Suppressor macrophage treated with lipopolysaccharide for 4 hours (primary cell): ENCODE measurements around the gene MICA.
"Not testable (repeated sequence)": the region's sequence is repeated elsewhere in the genome, so short reads cannot be mapped to it uniquely, and the experiment has no call there.

Source experiments
- DNase-seq: peaks from one replicate; pipeline ENCODE4 v3.0.0-alpha.2; 2020

The MICA gene

DNA sequence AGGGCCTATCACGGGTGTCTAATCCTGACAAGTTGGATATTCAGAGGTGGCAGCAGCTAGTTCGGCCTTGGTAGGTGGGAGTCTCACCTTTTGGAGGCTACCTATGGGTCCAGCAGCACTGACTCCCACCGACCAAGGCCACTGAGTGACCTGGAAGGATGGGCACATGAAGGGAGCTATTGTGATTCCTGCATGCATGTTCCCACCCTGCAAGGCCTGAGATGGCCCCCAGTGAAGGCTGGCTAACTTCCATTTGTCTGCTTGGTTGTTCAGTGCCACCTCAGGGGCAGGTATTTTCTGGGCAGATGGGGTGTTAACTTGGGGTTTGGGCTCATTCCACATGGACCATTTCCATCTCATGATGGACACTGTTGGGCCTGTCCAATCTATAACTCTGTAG, 18.4 kb upstream of the MICA start:
- no peak for DNase-seq

DNA sequence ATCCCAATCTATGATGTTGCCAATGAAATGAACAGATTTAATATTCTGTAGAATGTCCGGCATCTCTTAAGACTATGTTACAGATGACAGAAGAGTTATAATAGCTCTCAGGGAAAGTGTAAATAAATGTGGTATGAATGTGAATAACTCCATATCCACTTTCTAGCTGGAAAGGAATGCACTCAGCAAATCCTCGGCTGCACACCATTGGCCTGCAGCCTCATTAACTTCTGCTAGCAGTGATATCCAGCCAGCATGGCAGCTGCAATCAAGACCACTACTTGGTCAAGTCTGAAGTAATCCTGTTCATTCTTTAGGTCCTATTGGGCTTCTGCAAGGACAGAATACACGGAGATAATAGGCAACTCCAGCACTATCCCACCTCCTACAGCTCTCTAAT, 17.3 kb upstream of the MICA start:
- no peak for DNase-seq

DNA sequence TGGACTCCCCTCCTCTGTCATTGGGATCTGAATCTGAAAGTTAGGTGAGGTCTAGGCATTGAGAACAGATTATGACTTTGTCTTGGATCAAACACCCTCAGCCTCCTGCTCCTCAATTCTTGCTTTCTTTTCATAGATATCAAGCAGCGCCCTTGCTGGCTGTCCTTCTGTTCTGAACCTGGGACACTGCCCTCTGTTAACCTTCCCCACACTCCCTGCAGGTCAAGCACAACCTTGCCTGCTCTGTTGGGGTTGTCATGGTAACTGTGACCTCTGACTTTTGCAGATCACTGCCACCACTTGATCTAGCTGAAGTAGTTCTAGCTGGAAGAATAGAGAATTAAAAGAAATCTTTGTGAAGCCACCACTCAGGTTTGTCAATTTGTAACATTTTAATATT, 16.4 kb upstream of the MICA start:
- no peak for DNase-seq

DNA sequence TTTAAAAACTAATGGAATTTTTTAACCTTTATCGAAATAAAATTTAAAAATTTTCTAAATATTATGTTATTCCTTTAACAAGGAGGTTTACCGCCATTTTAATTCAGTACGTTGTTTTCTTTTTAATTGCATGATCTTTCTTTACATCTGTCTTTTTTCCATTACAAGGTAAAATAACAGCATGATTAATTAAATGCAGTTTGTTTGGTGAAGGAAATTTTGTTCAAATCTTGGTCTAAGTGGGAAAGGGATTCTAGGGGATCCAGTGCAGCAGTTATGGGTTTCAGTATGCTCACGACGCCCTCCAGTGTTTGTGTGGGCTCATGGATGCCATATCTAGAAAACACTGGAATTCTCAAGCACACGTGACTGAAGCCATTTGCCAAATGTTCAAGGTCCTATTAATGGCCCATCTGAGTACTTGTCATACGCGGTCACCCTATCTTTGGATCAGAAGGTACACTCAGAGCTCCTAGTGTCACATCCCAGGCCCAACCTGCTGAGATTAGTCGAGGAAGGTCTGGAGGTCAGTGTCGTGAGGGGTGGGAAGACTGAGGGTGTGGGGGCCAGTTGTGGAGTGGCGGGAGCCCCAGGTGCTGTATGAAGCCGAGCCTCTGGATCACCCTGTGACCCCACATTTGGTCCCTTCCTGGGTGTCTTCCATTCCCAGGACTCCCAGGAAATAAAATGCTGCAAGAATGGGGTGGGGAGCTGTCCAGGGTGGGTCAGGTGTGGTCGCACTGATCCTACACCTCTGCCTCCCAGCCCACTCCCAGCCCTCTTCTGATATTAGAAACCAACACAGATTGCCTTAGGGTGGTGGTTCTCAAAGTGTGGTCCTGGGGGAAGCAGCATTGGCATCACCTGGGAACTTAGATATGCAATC, 14.2 kb upstream of the MICA start:
- not testable (repeated sequence) for DNase-seq

DNA sequence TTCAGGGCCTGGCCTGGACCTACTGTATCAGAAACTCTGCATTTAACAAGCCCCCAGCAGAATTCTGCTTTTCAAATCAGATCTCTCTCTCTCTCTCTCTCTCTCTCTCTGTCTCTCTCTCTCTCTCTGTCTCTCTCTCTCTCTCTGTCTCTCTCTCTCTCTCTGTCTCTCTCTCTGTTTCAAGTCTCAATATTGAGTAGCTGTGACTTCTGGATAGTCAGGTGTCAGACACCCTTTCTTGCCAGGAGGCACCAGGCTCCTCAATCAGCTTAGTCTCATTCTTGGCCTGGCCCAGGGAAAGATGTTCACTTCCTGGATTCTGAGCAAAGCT, 13.6 kb upstream of the MICA start:
- DNase-seq = not testable (repeated sequence)

DNA sequence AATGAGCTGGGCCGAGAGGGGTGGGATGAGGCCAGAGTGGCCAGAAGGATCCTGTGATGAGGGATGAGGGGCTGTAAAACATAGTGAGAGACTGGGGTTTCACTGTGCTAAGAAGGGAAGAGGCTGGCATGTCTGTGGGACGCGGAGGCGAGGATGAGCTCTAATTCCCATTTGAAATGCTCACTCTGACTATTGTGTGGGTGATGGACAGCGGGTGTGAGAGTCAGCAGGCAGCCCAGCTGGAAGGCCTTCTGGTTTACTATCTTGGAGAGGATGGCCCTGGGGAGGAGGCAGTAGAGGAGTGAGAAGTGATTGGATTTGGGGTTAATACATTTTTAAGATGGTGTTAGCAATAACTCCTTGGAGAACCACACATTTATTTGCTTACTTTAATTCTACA, 9.5 kb upstream of the MICA start:
- no peak for DNase-seq

DNA sequence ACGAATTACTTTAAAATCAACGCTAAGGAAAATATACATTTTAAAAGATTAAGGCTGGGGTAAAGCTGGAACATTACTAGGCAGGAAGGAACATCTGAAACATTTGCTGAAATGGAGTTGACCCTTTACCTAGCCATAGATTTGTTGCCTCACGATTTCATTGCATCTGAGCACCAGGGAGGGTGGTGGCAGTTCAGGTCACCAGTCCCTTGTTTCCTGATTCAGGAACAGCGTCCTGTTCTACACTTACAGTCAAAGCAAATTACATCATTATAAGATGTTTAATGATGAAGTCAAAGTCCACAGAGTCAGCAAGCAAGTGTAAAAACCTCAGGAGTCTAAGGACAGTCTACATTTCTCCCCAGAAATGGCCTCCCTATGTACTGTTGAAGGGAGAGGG, 9.0 kb upstream of the MICA start:
- no peak for DNase-seq

DNA sequence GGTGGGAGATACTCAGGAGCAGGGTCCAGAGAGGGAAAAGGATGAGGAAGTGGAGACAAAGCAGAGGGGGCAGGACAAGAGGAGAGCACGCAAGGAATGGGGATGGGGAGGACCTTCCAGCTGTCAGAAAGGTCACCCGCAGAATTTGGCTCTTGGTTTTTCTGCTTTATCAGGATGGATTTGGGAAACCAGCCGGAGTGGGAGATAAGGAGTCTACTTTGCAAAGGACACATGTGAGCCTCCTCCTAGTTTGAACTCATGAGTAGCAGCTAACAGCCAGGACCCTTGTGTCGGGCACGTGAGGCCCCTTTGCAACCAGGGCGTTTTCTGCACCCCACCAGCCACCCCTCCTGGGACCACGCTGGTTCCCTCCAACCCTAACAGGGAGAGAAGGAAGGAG, 7.6 kb upstream of the MICA start:
- no peak for DNase-seq

DNA sequence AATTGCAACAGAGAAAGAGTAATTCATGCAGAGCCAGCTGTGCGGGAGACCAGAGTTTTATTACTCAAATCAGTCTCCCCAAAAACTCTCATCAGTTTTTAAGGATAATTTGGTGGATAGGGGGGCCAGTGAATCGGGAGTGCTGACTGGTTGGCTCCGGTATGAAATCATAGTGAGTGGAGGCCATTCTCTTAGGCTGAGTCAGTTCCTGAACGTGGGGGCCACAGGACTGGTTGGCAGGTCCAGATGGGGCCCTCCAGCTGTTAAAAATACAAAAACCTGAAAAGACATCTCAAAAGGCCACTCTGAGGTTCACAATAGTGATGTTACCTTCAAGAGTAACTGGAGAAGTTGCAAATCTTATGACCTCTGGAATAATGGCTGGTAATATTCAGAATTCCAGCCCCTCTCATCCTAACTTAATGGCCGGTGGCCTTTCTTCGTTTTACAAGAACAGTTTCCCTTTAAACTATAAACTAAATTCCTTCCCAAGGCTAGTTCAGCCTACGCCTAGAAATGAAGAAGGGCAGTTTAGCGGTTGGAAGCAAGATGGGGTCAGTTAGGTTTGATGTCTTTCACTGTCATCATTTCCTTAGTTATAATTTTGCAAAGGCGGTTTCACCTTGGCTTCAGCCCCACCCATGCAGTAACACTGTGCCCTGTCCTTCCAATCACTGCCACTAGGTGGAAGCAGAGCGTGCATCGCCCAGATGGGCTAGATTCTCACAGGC, 6.8 kb upstream of the MICA start:
- peak; percentile 88 for DNase-seq

DNA sequence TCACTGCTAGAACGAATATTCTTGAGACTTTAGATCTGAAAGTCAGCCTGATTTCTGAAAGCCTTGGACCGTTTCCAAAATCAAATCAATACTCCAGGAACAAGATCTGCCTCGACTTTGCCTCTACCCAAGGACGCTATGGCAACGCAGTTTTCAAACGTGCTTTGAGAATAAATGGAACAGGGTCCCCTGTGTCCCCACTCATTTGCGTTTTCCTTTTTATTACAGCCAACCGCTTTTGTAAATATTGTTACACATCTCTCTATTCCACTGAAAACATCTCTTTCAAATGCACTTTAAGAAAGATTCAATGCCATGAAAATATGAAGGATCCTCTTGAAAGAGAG, 6.3 kb upstream of the MICA start:
- DNase-seq = not testable (repeated sequence)

DNA sequence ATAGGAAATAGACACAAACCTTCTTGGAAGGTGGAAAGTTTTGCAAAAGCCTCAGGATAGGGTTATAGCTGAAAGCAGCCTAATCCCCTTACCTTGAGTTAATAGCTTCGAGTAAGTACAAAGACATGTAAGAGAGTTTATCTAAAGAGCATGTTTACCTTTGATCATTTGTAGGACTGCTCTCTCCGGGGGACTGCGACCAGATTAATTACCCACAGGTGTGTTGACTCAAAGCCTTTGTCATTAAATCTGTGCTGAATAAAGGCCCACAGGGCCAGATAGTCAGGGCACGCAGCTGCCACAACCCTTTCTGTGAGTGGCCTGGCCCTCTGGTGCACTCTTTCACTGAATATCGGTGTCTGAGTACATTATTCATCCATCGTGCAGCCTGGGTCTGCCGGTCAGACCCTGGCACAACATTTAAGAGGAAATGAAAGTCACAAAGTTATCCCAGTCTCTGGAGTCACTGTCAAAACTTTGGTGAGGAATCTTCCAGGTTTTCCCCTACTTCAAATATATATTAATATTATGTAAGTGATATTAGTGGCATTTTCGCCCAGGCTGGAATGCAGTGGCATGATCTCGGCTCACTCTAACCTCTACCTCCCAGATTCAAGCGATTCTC, 5.4 kb upstream of the MICA start:
- peak; percentile 36 for DNase-seq

DNA sequence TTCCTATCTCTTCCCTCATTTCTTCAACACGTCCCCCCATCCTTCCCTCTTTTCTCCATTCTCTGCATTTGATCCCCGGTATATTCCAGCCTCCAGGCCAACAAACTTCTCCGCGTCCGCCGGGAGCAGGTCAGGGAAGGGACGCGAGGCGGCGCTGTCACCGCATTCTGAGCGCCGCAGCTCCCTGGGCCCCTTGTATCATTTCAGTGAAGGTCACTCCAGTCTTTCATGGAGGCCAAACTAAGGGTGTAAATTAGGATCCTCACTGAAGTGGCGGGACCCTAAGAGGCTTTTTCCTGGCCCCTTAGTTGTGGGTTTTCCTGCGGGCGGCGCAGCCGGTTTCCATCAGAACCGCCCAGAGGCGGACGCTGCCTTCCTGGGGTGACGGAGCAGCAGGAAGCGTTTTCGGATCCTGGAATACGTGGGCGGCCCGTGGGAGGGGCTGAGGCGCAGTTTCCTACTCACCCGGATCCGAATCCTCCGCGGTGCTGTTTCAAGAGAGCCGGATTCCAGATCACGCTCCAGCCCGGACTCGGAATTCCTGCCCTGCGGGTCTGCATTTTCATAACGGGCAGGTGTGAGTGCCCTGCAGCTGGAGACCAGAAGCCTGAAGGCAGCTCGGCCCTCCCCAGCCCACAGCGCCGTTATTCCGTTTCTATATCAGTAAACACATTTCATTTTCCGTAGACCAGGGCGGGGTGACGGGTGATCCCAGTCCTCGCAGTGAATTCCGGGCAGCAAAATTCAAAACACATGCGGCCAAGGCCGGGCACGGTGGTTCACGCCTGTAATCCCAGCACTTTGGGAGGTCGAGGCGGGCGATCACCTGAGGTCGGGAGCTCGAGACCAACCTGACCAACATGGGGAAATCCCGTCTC, 3.6 kb upstream of the MICA start:
- DNase-seq = peak; percentile 94

DNA sequence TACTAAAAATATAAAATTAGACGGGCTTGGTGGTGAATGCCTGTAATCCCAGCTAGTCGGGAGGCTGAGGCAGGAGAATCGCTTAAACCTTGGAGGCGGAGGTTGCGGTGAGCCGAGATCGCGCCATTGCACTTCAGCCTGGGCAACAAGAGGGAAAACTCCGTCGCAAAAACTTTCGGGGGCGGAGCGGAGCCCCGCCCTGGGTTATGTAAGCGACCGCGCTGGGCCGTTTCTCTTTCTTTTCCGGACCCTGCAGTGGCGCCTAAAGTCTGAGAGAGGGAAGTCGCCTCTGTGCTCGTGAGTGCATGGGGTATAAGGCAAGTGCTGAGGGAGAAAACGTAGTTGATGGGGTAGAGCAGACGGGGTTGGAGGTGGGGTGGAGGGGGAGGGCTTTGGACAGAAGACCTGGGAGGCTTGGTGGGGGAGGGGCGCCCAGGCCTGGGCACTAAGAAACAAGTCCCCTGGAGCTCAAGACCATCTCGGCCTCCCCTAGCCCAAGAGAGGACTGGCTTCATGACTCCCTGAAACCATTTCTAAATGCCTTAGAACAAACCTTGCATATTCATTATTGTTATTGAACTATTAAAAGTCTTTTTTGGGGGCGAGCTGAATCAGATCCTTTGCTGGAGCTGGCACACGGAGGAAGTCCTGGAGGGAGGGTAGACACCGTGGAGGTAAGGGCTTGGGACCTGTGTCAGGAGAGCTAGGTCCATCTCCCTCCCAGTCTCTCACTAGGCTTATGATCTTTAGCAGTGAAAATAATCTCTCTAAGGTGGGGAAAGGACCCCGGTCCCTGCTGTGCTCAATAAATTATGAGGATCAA, 2.7 kb upstream of the MICA start:
- DNase-seq = peak; percentile 96

DNA sequence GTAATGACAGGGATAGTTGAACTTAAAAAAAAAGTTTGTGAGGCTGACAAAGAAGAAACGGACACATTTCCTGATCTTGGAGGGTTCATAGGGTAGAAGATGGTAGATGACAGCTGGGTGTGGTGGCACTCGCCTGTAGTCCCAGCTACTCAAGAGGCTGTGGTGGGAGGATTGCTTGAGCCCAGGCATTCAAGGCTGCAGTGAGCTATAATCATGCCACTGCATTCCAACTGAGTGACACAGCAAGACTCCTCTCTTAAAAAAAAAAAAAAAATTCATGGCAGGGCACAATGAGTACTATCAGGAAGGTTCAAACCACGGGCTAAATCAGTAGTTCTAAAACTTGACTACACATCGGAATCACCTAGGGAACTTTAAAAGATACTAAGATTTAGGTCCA, 2.0 kb upstream of the MICA start:
- DNase-seq = peak; percentile 34

DNA sequence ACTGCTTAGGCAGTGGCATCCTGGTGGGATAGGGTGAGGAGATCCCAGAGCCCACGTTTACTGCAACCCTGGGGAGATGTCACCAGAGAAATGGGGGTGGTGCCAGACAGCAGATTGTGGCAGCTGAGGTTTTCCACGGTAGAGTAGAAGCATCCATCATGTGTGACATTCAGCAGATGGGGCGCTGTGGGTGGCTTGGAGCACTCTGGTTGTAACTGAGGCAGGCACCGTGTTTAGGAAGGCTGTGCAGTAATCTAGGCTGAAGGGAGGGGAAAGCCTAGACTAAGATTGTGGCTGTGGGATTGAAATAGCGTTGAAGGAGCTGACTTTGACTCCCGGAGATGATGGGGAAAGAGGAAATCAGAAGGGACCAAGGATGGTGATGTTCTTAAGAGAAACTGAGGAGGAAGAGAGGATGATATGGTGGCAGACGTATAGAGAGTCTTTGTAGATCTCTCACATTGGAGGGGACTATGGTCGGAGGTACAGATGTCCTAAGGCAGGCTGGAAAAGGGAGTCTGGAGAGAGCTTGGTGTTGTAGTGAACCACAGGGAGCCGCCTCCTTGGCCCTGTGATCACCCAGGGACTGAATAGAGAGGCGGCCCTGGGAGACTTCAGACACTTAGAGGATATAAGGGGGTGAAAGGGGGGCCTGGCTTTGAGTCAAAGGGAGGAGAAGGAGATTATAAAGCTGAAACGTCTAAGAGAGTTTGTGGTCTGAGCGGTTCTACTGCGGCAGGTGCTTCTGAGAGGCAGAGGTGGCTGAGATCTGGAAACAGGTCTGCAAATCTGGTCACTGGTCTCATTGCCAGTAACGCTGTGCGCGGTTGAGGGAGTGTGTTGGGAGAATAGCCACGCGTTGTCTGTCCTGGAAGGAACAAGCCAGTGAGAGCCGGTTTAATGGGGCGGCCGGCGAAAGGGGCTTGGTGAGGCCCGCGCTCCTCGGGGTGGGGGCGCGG, 792 bp upstream of the MICA start:
- peak; percentile 9 for DNase-seq

DNA sequence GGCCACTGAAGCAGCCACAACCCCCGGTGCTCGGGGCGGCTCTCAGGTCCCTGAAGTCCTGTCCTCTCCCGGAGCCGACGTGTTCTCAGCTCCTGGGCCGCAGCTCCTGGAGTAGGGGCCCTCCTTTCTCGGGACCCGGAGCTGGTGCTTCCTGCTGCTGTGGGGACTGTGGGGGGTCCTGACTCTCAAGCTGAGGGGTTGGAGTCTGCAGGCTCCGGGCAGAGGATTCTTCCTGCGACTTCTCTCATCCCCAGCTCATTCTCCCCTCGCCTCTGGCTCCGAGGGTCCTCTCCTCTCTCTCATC, 618 bp downstream of the MICA start:
- not testable (repeated sequence) for DNase-seq

DNA sequence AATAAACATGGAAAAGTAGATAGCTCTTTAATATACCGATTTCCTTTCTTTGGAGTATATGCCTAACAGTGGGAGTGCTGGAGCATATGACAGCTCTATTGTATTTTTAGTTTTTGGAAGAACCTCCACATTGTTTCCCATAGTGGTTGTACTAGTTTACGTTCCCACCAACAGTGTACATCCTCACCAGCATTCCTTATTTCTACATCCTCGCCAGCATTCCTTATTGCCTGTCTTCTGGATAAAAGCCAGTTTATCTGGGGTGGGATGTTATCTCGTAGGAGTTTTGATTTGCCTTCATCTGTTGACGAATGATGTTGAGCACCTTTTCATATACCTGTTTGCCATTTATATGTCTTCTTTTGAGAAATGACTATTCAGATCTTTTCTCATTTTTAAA, 2.6 kb downstream of the MICA start:
- DNase-seq = no peak

DNA sequence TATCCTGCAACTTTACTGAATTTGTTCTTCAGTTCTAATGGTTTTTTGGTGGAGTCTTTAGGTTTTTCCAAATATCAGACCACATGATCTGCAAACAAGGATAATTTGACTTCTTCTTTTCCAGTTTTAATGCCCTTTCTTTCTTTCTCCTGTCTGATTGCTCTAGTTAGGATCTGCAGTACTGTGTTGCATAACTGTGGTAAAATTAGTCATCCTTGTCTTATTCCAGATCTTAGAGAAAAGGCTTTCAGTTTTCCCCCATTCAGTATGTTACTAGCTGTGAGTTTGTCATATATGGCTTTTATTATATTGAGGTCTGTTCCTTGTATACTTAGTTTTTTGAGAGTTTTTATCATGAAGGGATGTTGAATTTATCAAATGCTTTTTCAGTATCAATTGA, 4.3 kb downstream of the MICA start:
- DNase-seq = peak; percentile 77

DNA sequence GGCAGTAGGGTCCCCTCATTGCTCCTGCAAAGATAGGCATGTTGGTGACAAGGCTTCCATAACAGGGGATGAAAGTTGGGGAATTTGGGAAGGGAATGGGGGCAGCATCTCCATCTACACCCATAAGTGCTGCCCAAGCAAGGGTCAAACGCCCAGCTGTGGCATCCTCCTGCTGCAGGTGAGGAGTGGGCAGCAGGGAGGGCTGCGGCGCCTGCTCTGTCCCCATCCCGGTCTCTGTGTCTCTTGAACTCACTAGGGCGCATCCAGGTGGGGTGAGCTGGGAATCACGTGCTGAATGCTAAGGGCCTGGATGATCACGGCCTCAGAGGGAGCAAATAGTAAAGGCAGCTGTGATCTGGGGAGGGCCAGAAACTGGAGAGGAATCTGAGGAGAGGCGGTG, 9.1 kb downstream of the MICA start:
- no peak for DNase-seq

DNA sequence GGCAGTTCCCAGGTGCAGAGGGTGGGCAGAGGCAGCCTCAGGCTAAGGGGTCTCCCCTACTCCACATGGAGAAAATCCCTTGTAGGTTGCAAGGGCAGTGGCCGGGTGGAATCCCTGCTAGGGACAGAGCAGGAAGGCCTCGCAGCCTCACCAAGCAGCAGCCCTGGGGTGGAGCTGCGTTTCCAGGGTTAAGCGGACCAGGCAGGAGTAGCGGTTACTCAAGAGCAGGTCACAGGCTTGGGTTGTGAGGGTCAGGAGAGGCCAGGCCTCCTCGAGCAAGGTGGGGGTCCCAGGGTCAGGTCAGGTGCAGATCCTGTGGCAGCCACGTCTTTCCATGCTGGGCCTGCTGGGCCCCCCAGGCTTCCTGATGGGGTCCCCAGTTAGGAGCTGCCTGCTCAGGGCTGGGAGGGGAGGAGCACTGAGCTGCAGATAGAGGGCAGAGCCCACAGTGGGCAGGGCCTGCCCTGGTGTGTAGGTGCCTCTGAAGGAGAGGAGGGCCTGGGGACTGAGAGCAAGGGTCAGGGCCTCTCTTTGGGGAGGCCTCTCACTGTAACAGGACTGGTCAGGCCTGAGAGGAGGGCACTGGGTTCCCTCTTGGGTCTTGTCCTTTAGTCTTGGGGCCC, 10.9 kb downstream of the MICA start:
- not testable (repeated sequence) for DNase-seq

DNA sequence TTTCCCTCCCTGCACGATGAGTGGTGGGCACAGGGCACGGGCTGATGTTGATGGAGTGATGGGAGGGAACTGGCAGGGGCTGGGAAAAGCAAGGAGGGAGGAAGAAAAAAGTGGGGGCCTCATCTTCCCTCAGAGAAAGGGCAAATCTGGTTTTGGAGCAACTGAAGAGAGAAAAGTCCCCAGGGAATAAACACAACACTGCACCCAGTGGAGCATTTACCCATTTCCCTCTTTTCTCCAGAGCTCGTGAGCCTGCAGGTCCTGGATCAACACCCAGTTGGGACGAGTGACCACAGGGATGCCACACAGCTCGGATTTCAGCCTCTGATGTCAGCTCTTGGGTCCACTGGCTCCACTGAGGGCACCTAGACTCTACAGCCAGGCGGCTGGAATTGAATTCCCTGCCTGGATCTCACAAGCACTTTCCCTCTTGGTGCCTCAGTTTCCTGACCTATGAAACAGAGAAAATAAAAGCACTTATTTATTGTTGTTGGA, 11.4 kb downstream of the MICA start:
- no peak for DNase-seq
